ENCODE data around the gene SCRN1.

DNA sequence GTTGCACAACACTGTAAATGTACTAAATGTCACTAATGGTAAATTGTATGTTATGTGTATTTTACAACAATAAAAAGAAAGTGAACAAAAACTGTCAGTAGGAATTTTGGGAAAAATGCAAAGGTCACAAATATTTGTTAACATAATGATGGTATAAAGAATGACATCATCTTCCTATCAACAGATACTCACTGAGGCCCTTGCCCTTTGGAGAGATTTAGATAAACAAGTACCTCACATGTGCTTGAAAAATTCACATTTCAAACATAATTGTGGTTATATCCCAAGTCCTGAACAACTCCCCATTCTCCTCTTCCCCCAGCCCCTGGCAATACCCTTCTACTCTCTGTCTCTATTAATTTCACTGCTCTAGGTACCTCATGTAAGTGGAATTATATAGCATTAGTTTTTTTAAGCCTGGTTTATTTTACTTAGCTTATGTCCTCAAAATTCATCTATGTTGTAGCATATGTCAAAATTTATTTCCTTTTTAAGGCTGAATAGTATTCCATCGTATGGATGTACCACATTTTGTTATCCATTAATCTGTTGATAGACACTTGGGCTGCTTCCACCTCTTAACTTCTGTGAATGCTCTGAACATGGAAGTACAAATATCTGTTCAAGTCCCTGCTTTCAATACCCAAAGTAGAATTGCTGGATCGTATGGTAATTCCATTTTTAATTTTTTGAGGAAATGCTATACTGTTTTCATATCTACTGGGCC lies 92.8 kb downstream of the SCRN1 start:
- TF ChIP-seq, protein P1, sequence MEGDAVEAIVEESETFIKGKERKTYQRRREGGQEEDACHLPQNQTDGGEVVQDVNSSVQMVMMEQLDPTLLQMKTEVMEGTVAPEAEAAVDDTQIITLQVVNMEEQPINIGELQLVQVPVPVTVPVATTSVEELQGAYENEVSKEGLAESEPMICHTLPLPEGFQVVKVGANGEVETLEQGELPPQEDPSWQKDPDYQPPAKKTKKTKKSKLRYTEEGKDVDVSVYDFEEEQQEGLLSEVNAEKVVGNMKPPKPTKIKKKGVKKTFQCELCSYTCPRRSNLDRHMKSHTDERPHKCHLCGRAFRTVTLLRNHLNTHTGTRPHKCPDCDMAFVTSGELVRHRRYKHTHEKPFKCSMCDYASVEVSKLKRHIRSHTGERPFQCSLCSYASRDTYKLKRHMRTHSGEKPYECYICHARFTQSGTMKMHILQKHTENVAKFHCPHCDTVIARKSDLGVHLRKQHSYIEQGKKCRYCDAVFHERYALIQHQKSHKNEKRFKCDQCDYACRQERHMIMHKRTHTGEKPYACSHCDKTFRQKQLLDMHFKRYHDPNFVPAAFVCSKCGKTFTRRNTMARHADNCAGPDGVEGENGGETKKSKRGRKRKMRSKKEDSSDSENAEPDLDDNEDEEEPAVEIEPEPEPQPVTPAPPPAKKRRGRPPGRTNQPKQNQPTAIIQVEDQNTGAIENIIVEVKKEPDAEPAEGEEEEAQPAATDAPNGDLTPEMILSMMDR (IDR thresholded peaks at IDR 0.05) = no peak
- no peak for TF ChIP-seq POLR2A (IDR thresholded peaks at IDR 0.05)

Data from uterus (tissue), 2 donors.